HG02642 (cell line): ENCODE data around the gene TRAF3.
"Not testable (repeated sequence)": the region's sequence is repeated elsewhere in the genome, so short reads cannot be mapped to it uniquely, and the experiment has no call there.

Experiments used
- ATAC-seq: cut with Tn5 transposase; IDR thresholded peaks from one replicate; pipeline ENCODE4 v1.9.1; 2021; ENCODE audit warnings: mild to moderate bottlenecking; ENCODE audit not compliant: unreplicated experiment, poor library complexity

Gene TRAF3

DNA sequence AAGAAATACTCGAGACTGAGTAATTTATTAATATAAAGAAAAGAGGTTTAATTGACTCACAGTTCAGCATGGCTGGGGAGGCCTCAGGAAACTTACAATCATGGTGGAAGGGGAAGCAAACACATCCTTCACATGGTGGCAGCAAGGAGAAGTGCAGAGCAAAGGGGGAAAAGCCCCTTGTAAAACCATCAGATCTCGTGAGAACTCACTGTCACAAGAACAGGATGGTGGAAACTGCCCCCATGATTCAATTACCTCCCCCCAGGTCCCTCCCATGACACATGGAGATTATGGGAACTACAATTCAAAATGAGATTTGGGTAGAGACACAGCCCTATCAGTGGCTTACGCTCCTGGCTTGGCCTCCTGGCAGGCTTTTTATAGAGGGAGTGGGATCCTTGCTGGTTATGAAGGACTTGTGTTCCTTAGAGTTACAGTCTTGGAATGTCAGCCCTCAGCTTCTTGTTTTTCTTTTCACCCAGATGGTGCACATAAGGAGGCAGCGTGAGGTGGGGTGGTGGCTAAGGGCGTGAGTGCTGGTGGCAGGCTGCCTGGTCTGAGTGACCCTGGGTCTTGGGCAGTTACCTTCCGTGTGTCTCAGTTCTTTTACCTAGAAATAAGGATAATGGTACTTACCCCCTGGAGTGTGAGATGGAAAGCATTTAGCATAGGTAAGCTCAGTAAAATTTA, 25.7 kb downstream of the TRAF3 start:
- ATAC-seq = no peak

DNA sequence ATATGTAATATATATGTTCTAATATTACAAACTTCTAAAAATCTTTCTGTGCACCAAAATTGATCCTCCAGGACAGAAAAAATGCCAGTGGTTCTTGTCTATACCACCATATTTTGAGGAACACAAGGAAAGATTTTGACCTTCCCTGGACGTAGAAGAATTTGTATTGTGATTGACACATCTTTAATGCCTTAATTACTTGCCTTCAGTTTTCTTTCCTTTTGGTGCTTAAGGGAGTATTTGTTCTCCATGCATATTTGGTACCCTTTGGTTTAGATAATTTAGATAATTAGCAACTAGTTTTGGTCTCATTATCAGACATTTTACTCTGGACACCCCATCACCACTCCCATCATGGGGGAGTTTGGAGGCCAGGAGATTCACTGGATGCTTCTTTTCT, 27.6 kb downstream of the TRAF3 start:
- ATAC-seq = no peak

DNA sequence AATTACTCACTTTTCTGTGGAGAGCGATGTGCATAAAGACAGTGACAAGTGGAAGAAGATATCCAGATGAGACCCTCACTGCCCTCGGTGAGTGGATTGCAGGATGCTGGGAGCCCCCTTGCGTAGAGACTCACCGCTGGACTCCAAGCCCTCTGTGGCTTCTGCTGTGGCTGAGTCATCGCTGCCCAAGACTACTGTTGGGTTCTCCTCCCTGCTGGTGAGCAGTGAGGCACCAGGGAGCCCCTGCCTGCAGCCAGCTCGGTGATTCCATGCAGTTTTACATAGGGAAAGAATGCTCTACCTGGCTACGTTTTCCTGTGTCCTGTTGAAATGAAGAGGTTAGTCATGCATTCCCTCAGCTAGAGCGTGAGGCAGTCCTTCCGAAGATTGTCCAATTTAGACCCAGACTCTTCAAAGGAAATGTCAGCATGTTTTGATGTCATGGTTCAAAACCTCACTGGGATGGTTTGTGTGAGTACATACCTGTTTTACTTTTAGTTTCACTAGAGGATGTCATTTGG, 28.2 kb downstream of the TRAF3 start:
- peak; percentile 57 for ATAC-seq

DNA sequence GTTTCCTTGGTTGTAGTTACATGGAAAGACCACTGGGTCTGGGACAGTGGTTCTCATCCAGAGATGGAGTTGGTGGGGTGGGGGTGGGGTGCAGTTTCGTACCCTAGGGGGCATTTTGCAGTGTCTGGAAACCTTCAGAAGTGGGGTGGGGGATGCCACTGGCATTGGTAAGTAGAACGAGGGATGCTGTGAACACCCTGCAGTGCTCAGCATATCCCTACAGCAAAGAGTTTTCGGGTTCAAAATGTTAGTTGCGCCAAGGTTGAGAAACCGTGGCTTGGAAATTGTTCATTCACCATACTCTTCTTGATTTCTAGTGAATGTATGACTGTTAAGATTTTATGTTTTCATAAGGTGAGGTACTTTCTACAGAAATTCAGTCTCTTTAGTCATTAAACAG, 28.7 kb downstream of the TRAF3 start:
- ATAC-seq = no peak

DNA sequence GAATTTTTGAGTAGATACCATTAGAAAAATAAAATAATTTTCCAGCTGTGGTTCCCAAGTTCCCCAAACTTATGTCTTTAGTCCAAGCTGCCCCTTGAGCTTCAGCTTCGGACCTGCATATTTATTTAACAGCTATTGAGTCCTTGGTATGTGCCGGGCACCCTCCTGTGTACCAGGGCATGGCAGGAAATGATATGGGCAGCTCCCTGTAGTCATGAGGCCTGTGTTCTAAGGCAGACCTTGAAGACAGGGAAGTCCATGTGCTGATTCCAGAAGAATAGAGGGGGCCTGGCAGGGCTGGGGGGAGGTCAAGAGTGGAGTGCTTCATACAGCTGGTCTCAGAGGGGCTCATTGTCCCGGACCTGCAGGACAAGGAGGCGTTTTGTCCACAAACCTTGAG, 29.2 kb downstream of the TRAF3 start:
- no peak for ATAC-seq

DNA sequence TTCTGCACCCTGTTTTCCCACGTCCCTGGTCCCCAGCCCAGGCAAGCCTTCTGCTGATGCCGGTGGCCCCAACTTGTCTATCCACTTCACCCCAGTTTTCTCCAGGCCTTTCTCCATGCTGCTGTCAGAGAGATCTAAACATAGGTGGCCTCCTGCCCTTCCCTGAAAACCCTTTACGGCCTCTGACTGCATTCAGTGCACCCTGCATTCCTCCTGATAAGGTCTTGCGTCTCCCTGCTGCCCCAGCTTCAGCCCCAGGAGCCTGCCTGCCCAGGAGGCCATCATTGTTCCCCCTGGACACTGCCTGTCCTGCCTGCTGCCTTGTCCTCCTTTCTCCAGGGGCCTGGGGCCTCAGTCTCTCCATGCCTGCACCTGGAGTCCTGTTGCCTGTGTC, 29.8 kb downstream of the TRAF3 start:
- ATAC-seq = no peak

DNA sequence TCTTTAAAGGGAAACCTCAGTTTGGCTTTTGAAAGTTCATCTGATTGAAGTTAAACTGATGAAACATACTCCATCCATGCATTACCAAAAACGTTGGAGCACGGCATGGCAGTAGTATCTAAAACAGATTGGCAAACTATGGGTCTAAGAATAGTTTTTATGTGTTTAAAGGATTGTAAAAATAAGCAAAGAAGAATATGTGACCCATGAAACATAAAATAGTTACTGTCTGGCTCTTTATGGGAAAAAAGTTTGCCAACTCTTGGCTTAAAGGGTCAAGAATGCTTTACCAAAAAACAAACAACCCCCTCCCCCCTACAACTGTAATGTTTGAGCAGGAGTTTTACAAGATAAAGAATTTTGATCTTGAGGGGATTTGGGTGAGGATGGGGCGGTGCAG, 32.6 kb downstream of the TRAF3 start:
- no peak for ATAC-seq

DNA sequence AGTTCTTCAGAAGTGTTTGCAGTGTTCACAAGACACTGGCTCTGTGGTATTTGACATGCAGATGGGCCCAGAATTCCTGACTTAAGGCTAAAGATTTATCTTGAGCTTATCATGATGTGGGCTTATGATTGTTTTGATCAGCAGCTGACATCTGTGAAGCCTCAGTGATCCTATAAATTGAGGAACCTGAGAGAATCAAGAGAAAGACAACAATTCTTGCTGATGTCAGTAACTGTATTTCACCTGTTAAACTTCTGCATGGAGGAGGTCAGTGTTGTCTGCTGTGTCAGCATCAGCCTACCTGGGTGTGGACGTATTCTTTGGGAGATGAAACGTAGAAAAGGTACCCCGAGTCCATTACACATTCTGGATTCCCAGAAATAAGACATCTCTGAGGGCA, 33.3 kb downstream of the TRAF3 start:
- ATAC-seq = no peak

DNA sequence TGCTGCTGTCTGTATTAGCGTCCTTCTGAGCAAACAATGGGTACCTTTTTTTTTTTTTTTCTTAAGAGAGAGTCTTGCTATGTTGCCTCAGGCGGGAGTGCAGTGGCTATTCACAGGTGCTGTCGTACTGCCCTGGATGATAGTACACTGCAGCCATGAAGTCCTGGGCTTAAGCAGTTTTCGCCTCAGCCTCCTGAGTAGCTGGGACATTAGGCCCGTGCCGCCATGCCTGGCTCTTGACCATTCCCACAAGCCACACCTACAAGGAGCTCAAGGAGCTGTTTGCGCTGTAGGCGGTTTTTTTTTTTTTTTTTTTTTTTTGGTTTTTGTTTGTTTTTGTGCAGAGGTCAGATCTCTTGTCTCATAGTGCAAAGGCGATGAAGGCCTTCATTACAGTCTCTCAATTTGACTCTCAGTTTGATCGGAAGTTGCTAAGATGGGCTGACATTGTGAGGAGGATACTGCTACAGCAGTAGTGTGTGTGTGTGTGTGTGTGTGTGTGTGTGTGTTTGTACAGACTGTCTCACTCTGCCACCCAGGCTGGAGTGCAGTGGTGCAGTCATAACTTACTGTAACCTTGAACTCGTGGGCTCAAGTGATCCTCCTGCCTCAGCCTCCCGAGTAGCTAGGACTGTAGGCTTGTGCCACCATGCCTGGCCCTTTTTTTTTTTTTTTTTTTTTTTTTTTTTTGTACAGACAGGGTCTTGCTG, 34.2 kb downstream of the TRAF3 start:
- ATAC-seq = no peak

DNA sequence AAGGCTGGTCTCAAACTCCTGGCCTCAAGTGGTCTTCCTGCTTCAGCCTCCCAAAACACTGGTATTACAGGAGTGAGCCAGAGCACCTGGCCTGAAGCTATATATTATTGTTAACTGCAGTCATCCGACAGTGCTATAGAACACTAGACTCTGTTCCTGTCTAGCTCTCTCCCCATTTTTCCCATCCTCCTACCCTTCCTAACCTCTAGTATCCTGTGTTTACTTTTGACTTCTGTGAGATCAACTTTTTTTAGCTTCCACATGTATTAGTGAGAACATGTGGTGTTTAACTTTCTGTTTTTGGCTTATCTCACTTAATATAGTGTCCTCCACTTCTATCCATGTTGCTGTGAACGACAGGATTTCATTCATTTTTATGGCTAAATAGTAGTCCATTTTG, 34.7 kb downstream of the TRAF3 start:
- ATAC-seq = no peak

DNA sequence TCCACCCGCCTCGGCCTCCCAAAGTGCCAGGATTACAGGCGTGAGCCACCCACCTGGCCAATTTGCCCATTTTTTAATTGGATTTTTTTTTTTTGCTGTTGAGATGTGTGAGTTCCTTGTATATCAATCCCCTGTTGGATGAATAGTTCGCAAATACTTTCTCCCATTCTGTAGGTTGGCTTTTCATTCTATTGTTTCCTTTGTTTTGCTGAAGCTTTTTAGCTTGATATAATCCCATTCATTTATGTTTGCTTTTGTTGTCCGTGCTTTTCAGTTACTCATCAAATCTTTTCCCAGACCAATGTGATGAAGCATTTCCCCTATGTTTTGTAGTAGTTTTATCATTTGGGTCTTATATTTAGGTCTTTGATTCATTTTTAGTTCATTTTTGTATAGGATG, 36.4 kb downstream of the TRAF3 start:
- no peak for ATAC-seq

DNA sequence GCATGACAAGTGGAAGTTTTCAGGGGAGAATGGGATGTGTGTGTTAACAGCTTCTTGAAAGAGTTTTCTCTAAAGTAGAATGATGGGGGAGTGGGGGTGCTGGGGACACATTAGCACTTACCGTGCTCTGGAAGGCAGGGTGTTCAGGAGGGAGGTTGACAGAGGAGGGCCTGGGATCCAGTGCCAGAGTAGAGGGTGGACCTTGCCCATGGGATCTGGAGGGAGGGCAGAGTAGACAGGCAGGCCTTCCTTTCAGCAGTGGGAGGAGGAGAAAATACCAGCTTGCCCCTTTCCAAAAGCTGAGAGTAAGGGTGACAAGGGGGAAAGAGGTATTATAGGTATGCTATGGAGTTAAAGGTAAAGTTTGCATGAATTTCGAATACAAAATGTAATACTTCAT, 40.1 kb downstream of the TRAF3 start:
- no peak for ATAC-seq

DNA sequence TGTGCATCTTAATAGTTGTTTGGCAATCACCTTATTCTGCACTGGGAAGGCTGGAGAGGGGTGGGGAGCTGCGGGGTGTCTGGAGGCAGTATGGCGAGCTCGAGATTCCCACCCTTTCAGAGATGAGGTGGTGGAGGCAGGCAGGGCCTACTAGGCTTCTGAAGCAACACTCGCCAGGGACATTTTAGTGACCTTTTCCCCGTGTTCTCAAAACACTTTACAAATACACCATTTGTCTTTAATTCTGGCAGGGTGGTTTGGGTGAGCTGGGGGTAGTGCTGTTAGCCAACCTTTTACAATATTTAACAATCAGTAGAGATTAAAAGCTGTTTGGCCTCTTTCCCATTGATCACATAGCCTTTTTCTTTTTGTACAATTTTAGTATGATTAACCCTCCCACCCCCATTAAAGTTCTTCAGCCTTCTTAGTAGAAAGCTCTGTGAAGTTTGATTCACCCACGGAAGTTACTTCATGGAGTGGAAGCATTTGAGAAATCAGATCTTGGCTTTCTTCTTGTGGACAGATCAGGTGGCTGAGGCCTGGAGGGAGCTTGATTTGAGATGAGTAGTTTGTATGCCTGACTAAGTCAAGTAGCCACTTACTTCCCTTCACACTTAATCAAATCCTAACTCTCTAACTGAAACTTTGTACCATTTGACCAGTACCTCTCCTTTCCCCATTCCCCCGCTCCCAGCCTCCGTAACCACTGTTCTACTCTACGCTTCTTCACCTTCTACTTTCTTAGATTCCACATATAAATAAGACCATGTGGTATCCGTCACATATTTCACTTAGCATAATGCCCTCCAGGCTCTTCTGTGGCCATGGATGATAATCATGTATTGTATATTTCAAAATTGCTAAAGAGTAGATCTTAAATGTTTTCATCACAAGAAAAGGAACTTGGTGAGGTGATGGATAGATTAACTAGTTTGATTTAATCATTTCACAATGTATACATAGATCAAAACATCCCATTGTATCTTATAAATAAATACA, 41.0 kb downstream of the TRAF3 start:
- ATAC-seq = no peak

DNA sequence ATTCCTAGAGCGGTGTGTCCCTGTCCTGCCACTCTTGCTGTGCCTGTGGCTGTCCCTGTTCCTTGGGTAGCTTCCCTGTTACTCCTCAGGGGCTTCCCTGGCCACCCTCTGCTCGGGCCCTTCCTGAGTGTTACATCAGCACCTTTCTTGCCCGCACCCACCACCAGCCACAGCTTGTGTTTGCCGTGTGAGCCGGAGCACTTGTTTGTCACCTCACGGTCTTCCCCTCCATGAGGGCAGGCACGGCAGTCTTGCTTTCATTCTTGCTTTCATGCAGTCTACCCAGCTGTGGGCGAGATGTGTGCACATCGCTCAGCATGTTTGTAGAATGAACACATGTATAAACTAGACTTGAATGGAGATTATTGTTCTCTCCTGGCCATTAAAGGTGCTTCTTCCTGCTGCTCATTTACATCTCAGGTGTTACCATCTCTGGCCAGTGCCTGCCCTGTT, 42.0 kb downstream of the TRAF3 start:
- ATAC-seq = peak; percentile 85

DNA sequence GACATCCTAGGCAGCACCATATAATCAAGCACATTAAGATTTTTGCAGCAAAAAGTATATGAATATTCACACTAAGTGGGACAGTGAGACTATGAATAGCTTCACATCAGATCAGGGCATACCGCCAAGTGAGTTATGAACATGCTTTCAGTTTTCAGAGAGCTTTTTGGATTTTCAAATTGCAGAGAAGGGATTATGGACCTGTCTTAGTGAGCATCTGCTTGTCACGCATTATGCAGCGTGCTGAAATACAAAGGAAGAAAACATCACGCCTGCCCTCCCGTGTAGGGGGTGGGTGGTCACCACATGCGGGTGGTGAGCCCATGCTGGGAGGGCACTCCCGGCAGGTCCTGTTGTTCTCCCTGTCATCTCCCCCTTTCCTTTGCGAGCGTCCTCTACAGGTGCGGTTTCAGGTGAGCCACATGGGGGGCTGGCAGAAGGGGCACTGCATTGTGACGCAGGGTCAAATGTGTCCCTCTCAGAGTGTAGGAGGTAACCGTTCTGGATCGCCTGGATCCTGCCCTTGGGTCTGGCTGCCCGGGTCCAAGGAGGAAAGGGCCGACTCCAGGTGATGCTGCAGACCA, 42.6 kb downstream of the TRAF3 start:
- peak; percentile 15 for ATAC-seq

DNA sequence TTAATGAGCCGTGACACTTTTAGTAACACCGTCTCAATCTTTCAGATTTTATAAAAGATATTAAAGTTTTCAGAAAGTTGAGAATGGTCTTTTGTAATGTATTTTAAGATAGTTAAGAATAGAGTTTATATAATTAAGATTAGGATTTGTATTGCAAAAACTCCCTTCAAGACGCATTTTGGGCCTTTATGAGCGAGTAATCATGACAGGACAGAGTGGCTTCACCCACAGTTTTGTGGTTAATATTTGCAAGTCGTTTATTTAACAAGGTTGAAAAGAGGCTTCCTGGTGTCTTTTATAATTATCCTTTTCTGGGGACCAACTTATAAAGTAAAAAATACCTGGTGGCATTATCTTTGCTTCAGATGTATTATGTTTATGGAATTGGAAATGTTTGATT, 44.0 kb downstream of the TRAF3 start:
- no peak for ATAC-seq

DNA sequence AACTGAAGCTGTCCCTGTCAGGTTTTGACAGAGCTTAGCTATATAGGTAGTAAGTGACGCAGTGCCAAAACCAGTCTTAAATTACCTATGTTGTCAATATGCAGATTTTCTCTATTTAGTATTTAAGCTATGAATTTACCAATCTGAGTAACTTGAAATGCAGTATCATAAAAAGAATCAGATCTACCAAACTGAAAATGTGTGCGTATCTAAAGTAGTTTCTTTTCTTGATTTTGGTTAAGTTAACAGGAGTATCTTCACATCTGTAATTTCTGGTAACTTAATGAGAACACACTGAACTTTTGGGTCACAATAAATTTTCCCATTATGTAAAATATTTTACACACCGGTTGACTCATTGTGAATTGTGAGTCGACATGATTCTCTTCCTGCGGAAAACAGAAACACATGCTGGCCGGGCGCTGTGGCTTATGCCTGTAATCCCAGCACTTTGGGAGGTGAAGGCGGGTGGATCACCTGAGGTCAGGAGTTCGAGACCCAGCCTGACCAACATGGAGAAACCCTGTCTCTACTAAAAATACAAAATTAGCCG, 45.1 kb downstream of the TRAF3 start:
- ATAC-seq = no peak

DNA sequence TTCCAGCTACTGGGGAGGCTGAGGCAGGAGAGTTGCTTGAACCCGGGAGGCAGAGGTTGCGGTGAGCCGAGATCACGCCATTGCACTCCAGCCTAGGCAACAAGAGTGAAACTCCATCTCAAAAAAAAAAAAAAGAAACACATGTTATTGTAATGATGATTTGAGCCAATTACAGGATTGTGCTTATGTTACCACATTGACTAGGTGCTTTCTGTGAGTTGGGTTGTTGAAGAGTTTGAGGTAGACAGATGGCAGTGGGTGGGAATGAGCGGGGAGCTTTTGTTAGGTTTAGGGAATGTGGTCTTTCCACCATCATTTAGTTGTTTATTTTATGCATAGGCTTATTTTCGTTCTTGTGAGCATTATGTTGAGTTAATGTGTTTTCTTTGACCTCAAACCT, 45.6 kb downstream of the TRAF3 start:
- not testable (repeated sequence) for ATAC-seq

DNA sequence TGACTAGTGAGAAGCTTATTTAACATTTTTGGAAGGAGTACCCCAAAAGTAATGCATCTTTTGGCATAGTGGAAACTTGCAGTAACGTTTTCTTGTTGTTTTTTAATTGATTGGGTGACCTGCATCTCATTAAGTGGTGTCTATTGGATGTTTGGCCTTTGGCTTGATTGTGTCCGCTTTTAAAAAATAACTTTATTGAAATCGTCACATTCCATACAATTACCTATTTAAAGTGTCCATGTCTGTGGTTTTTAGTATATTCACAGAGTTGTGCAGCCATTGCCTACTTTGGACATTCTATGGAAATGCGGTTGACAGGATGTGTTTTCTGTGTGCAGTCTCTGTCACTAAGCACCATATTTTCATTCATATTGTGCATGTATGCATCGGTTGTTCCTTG, 46.3 kb downstream of the TRAF3 start:
- ATAC-seq = no peak

DNA sequence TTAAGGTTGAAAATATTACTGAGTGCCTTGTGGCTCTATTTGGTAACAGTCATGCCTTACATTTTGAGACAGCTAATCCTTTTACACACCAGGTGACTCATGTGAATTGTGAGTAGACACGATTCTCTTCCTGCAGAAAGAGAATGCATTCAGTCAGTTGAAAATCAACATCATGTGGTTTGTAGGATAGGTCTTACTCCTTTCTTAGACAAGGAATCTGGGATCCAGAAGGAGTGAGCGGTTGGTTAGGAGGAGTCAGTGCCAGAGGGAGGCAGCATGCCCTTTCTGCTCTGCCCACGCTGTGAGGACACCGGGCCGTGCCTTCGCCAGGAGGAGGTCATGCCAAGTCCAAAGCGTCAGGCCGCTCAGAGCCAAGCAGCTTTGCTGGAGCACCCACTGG, 47.6 kb downstream of the TRAF3 start:
- ATAC-seq = no peak
